ENCODE results near the gene TOP2A. TPM values are rescaled to one million over a fixed set of nuclear protein-coding genes. Genes with fewer than 3 reads are reported as not detected.

Gene TOP2A
- total RNA-seq, 3 donors from 2014 or later: 2.0 to 6.4 (median 2.5) TPM

DNA sequence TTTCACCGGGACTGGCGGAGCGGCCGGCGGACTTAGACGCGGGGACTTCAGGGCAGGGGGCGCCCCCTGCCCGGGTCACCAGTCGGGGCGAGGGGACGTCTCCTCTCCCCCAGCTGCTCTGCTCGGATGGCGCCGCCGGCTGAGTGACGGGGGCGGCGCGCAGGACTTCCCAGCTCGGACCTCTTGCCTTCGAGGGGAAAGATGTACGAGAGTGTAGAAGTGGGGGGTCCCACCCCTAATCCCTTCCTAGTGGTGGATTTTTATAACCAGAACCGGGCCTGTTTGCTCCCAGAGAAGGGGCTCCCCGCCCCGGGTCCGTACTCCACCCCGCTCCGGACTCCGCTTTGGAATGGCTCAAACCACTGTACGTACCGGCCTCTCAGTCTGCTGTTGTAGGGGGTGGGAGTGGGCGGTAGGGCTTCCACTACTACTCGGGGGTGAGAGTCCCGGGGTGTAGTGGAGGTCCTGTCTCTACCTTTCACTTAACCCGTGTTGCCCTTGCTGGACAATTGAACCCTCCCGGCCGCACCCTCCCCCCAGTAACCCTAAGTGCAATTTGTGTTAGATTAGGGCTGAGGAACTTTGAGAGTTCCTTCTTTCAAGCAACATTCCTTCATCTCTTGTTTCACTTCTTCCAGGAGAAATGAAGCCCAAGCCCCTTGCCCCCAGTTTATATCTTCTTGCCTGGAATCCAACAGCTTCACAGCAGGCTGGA lies 75.0 kb downstream of the TOP2A start:
- H3K9me3 ChIP-seq: no peaks in the 10 kb centered on the region
- H3K27ac ChIP-seq: peak overlapping the region; percentile 97 to 98
- no peaks in the 10 kb centered on the region for H3K36me3 ChIP-seq
- DNase-seq (ENCODE audit: low spot score in 2 of 2): no peak
- no peaks in the 10 kb centered on the region for H3K27me3 ChIP-seq
- intact Hi-C loops (cut with DNase I; ENCODE audit: low total_unique reads): no loop called here
- peaks cover 13 to 39% of the 10 kb centered on the region in 2 donors for H3K4me1 ChIP-seq
- peak overlapping the region; percentile 67 to 89 (median 81) for H3K4me3 ChIP-seq
- TF ChIP-seq POLR2AphosphoS5 (IDR thresholded peaks at IDR 0.05): peak in 1 of 3 donors; percentile 11
- no peak for TF ChIP-seq POLR2A (IDR thresholded peaks at IDR 0.05)

DNA sequence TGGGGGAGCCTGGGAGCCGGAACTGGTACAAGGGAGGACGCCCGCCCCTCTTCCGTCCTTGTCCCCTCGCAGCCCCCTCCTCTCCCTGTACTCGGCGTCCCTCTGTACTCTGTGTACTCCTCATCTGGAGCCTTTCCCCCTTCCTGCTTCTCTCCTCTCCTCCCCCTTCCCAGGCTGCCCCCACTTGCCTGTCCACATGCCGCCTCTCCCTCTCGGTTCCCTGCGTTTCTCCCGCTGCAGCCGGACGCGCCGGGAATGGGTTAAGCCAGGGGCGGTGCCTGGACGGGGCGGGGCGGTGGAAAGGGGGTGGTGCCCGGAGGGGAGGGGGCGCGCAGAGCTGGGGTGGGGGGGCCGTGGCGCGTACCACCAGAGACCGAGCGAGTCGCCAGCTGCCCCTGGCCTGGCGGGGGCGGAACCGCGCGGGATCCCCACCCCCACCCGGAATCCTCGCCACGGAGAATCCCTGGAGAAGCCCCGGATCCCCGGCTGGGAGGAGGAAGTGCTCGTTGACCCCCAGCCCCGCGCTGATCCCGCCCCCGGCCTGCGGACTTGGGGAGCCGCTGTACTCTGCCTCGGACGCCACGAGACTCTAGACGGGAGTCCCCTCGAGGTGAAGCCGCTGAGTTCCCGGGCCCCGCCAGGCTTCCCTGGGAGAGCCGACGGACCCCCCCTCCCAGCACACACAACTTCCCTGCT lies 75.7 kb downstream of the TOP2A start:
- Histone ChIP-seq H3K9me3 (no peaks in the 10 kb centered on the region), H3K27me3 (no peaks in the 10 kb centered on the region), H3K36me3 (no peaks in the 10 kb centered on the region), H3K4me3 (peak overlapping the region; percentile 67 to 89 (median 81)), H3K27ac (peak overlapping the region; percentile 97 to 98), H3K4me1 (peaks cover 12 to 32% of the 10 kb centered on the region in 2 donors)
- intact Hi-C loops (cut with DNase I; ENCODE audit: low total_unique reads): no loop called here
- DNase-seq (ENCODE audit: low spot score in 2 of 2): peak; percentile 68 to 80
- TF ChIP-seq POLR2AphosphoS5 (IDR thresholded peaks at IDR 0.05) (peak in 1 of 3 donors; percentile 19), CTCF (IDR thresholded peaks at IDR 0.05) (no peak)

DNA sequence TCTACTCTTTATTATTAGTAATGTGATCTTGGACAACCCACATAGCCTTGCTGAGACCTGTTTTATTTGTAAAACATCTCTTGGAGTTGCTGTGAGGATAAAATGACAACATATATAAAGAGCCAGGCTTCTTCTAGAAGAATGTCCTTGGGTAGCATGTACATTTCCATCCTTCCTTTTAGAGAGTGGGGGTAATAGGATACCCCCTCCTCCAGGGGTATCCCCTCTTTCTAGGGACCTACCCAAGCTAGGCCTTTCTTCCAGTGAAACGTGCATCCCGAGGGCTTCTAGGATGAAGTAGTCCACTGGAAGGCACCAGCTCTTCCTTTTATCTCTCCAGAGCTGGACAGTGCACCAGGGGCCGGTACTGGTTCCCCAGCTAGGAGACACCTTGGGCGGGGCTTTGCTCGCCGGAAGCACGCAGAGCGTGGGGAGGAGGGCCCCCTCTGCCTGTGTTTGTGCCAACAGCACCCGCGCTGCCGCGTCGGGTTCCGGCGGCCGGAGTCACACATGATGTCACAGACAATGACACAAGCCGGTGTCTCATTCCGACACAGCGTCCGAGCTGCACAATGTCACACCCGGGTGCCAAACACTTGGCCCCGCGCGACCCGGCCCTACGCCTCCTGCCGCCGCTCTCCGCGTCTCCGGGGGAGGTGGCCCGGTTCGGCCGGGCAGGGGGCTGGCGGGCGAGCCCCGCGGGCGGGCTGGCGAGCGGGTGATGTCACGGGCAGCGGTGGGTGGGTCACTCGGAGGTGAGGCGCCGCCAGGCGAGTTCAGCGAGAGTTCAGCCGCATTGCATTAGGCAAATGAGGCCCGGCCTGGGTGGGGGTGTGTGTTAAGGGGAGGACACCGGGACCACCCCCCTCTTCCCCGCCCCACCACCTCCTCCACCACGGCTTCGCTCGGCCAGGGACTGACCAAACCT lies 76.6 kb downstream of the TOP2A start:
- Histone ChIP-seq H3K27me3 (no peaks in the 10 kb centered on the region), H3K4me1 (peaks cover 4 to 24% of the 10 kb centered on the region in 2 donors), H3K36me3 (no peaks in the 10 kb centered on the region), H3K9me3 (no peaks in the 10 kb centered on the region), H3K27ac (peak overlapping the region; percentile 97 to 98), H3K4me3 (peak overlapping the region; percentile 67 to 89 (median 81))
- DNase-seq (ENCODE audit: low spot score in 2 of 2): peak; percentile 89 to 91
- TF ChIP-seq POLR2A (IDR thresholded peaks at IDR 0.05) (no peak), CTCF (IDR thresholded peaks at IDR 0.05) (peak in 1 of 3 donors; percentile 15), POLR2AphosphoS5 (IDR thresholded peaks at IDR 0.05) (peak; percentile 79 to 93 (median 90))
- intact Hi-C loops (cut with DNase I; ENCODE audit: low total_unique reads): no loop called here

- Histone ChIP-seq H3K4me3 (peak overlapping the region in 1 of 3 donors; percentile 81), H3K4me1 (peaks cover 4 to 27% of the 10 kb centered on the region in 2 donors), H3K9me3 (no peaks in the 10 kb centered on the region), H3K27ac (peak overlapping the region; percentile 97 to 98), H3K27me3 (no peaks in the 10 kb centered on the region), H3K36me3 (no peaks in the 10 kb centered on the region)
- TF ChIP-seq POLR2AphosphoS5 (IDR thresholded peaks at IDR 0.05) (no peak), CTCF (IDR thresholded peaks at IDR 0.05) (no peak), POLR2A (IDR thresholded peaks at IDR 0.05) (no peak)
- DNase-seq (ENCODE audit: low spot score in 2 of 2): no peak
- intact Hi-C loops (cut with DNase I; ENCODE audit: low total_unique reads): no loop called here
Observed at GRCh38 chr17:40340327-40340726, 77.4 kb downstream of the TOP2A start.

GRCh38 chr17:40338941-40339649 lies 78.6 kb downstream of the TOP2A start:
- Histone ChIP-seq H3K36me3 (no peaks in the 10 kb centered on the region), H3K27ac (peak overlapping the region; percentile 65 to 98), H3K4me3 (no peak overlapping the region), H3K4me1 (peaks cover 14 to 33% of the 10 kb centered on the region in 2 donors), H3K9me3 (no peaks in the 10 kb centered on the region), H3K27me3 (no peaks in the 10 kb centered on the region)
- no peak for DNase-seq (ENCODE audit: low spot score in 2 of 2)
- intact Hi-C loops (cut with DNase I; ENCODE audit: low total_unique reads): no loop called here
- TF ChIP-seq POLR2AphosphoS5 (IDR thresholded peaks at IDR 0.05) (no peak), CTCF (IDR thresholded peaks at IDR 0.05) (no peak), POLR2A (IDR thresholded peaks at IDR 0.05) (no peak)
